GM20000 (cell line): ENCODE results near the gene BRMS1.

Experiments
- DNase-seq: peaks from one replicate; pipeline ENCODE4 v3.0.0; 2012; ENCODE audit warnings: low spot score
- CTCF ChIP-seq: IDR thresholded peaks from 2 replicates; pipeline ENCODE4 v1.5.1; 2012; ENCODE audit warnings: mild to moderate bottlenecking, control low read depth; ENCODE audit errors: extremely low read depth, missing control alignments

BRMS1 gene

GRCh38 chr11:66337103-66337899 is 7.6 kb downstream of the BRMS1 start:
- no peak for DNase-seq

GRCh38 chr11:66336234-66337102 is 8.4 kb downstream of the BRMS1 start, which contains the start of gene RIN1:
RIN1 (minus strand) TSS chr11:66336434; CDS start chr11:66336402, 32 bp downstream.
- peak; percentile 85 for DNase-seq
- TF ChIP-seq CTCF, result no peak

More at GRCh38 chr11:66337103-66337899, 7.6 kb downstream of the BRMS1 start:
- no peak for TF ChIP-seq CTCF

- no peak for TF ChIP-seq CTCF
- no peak for DNase-seq
Measured at GRCh38 chr11:66335531-66336233, 9.2 kb downstream of the BRMS1 start.

GRCh38 chr11:66334605-66335442 is 10.1 kb downstream of the BRMS1 start:
- no peak for TF ChIP-seq CTCF
- DNase-seq, result peak; percentile 62

GRCh38 chr11:66333896-66334604 is 10.9 kb downstream of the BRMS1 start:
- no peak for DNase-seq
- TF ChIP-seq CTCF, result no peak

GRCh38 chr11:66333220-66333877 is 11.6 kb downstream of the BRMS1 start:
- no peak for TF ChIP-seq CTCF
- no peak for DNase-seq
